B cell (primary cell): ENCODE data around the gene CD8B. TPM values are rescaled to one million over a fixed set of nuclear protein-coding genes. Genes with fewer than 3 reads are reported as not detected.

Source experiments
- ATAC-seq: fragments of 200-7000 bp; cut with Tn5 transposase; one replicate; pipeline ENCODE4 v1.10.0; 2021; ENCODE audit warnings: low read depth, mild to moderate bottlenecking, moderate number of reproducible peaks, moderate library complexity
- CTCF ChIA-PET: fragments of 350-600 bp; sonication (Branson Sonifier 250); formaldehyde crosslinking; loops from one replicate; lab custom pipeline; 2021; ENCODE audit warnings: antibody characterized with exemption, inconsistent platforms; lab: Charles Lee
- POLR2A ChIA-PET: fragments of 350-600 bp; sonication (Branson Sonifier 250); formaldehyde crosslinking; loops from one replicate; lab custom pipeline; 2021; ENCODE audit warnings: antibody characterized with exemption; lab: Charles Lee
- DNase-seq: peaks from one replicate; pipeline ENCODE4 v3.0.0; 2013
- H2AFZ ChIP-seq: 2 replicates; pipeline ENCODE4 v1.6.1; 2012; ENCODE audit warnings: mild to moderate bottlenecking, low read depth, low read length; ENCODE audit not compliant: insufficient read depth, poor library complexity, severe bottlenecking
- H3K27ac ChIP-seq, 2 donors: 1 replicate in 1 of 2; 2 replicates in 1 of 2; pipeline ENCODE4 v1.5.1; 2012 to 2013; ENCODE audit warnings: low read length in 2 of 2, mild to moderate bottlenecking in 2 of 2, moderate library complexity in 1 of 2
- H3K27me3 ChIP-seq, 4 experiments: fragments of 200-600 bp in 1 of 4; sonication (generic) in 1 of 4; replicated peaks in 1 of 4; 1 replicate in 2 of 4; 2 replicates in 2 of 4; pipeline versions ENCODE4 v1.6.1 to v1.7.0; 2013 to 2016; ENCODE audit warnings: low read length in 3 of 4, mild to moderate bottlenecking in 2 of 4, mixed read lengths in 1 of 4, moderate library complexity in 1 of 4; ENCODE audit not compliant: insufficient read depth in 4 of 4, control insufficient read depth in 3 of 4; ENCODE audit errors: control extremely low read depth in 1 of 4
- H3K36me3 ChIP-seq, 2 experiments: replicated peaks in 1 of 2; 1 replicate in 1 of 2; 2 replicates in 1 of 2; pipeline versions ENCODE4 v1.6.1 to v1.7.1; 2013; ENCODE audit warnings: low read length in 1 of 2; ENCODE audit not compliant: insufficient read depth in 2 of 2, control insufficient read depth in 1 of 2; ENCODE audit errors: control extremely low read depth in 1 of 2, extremely low read depth in 1 of 2
- H3K4me1 ChIP-seq, 2 donors: fragments of 200-600 bp in 1 of 2; sonication (generic) in 1 of 2; 1 replicate in 1 of 2; 2 replicates in 1 of 2; pipeline versions ENCODE4 v1.5.1 to v1.6.1; 2013 to 2017; ENCODE audit warnings: low read length in 2 of 2; ENCODE audit not compliant: control insufficient read depth in 2 of 2, insufficient read depth in 2 of 2
- H3K4me2 ChIP-seq: replicated peaks from 2 replicates; pipeline ENCODE3; 2012; ENCODE audit warnings: mild to moderate bottlenecking, low read depth, low read length; ENCODE audit not compliant: poor library complexity, severe bottlenecking
- H3K4me3 ChIP-seq, 5 experiments: fragments of 200-600 bp in 1 of 5; sonication (generic) in 1 of 5; 1 replicate in 3 of 5; 2 replicates in 2 of 5; pipeline versions ENCODE4 v1.5.1 to v1.7.0; 2011 to 2016; ENCODE audit warnings: low read length in 4 of 5, mild to moderate bottlenecking in 4 of 5, low read depth in 2 of 5, control low read depth in 1 of 5, moderate library complexity in 1 of 5; ENCODE audit not compliant: insufficient read depth in 1 of 5; ENCODE audit errors: control extremely low read depth in 1 of 5, extremely low read depth in 1 of 5
- H3K79me2 ChIP-seq: fragments of 200-600 bp; sonication (generic); one replicate; pipeline ENCODE4 v1.6.0; 2016; ENCODE audit warnings: low read length; ENCODE audit not compliant: control insufficient read depth, insufficient read depth
- H3K9ac ChIP-seq: fragments of 200-600 bp; sonication (generic); 2 replicates; pipeline ENCODE4 v1.6.1; 2017; ENCODE audit warnings: mild to moderate bottlenecking, low read length, moderate library complexity
- H3K9me3 ChIP-seq, 3 donors: one replicate each; pipeline versions ENCODE4 v1.6.1 to v1.7.1; 2013; ENCODE audit warnings: low read length in 2 of 3; ENCODE audit not compliant: control insufficient read depth in 2 of 3, insufficient read depth in 1 of 3; ENCODE audit errors: control extremely low read depth in 1 of 3
- H4K20me1 ChIP-seq: 2 replicates; pipeline ENCODE4 v1.6.0; 2012; ENCODE audit warnings: mild to moderate bottlenecking, low read length; ENCODE audit not compliant: insufficient read depth, control insufficient read depth, poor library complexity, severe bottlenecking
- H3K27ac Mint-ChIP-seq: one replicate; pipeline ENCODE4 v1.8.0; 2021; ENCODE audit warnings: mixed read lengths
- H3K27me3 Mint-ChIP-seq: one replicate; pipeline ENCODE4 v1.8.0; 2021; ENCODE audit warnings: mixed read lengths
- H3K4me1 Mint-ChIP-seq: one replicate; pipeline ENCODE4 v1.8.0; 2021; ENCODE audit warnings: mixed read lengths
- H3K4me3 Mint-ChIP-seq: one replicate; pipeline ENCODE4 v1.8.0; 2021; ENCODE audit warnings: mixed read lengths
- H3K9me3 Mint-ChIP-seq: one replicate; pipeline ENCODE4 v1.8.0; 2022; ENCODE audit warnings: mixed read lengths; ENCODE audit not compliant: insufficient read depth
- EZH2 ChIP-seq: IDR thresholded peaks from 2 replicates; pipeline ENCODE4 v1.6.1; 2012; ENCODE audit warnings: borderline replicate concordance, low read depth, mild to moderate bottlenecking, moderate library complexity, low read length; ENCODE audit not compliant: insufficient read depth, poor library complexity, severe bottlenecking
- WGBS: methylation state at CpG from one replicate; pipeline ENCODE4 v1.1.5; 2013; ENCODE audit warnings: missing lambda C conversion rate; ENCODE audit not compliant: insufficient coverage; 5-methylcytosine and 5-hydroxymethylcytosine counted together
- intact Hi-C: fragments of 100-400 bp; cut with micrococcal nuclease; formaldehyde crosslinking; loops from one replicate; pipeline ENCODE4 v1.10.0; 2022
- polyA plus RNA-seq: library from polyadenylated mRNA; depleted of rRNA; stranded (reverse); fragments of >200 nt; gene quantifications from 2 replicates; pipeline ENCODE4 v1.2.3, GENCODE V29; 2012
- total RNA-seq, 2 donors: library from RNA; stranded (reverse); fragments of 120-200 nt in 1 of 2; gene quantifications; 1 replicate in 1 of 2; 2 replicates in 1 of 2; pipeline versions ENCODE4 v1.2.3 to v1.2.4, GENCODE V29; 2013 to 2022
- TF ChIP-seq, protein P1 (sequence below): fragments of 200-600 bp; IDR thresholded peaks from one replicate; pipeline ENCODE4 v1.8.0; 2022; ENCODE audit warnings: antibody characterized with exemption, mild to moderate bottlenecking

CD8B gene
- total and polyA plus RNA-seq, 2 donors (not counting 1 experiment from before 2014, with no cell fraction given), result 0.45 TPM; not detected in 1

DNA sequence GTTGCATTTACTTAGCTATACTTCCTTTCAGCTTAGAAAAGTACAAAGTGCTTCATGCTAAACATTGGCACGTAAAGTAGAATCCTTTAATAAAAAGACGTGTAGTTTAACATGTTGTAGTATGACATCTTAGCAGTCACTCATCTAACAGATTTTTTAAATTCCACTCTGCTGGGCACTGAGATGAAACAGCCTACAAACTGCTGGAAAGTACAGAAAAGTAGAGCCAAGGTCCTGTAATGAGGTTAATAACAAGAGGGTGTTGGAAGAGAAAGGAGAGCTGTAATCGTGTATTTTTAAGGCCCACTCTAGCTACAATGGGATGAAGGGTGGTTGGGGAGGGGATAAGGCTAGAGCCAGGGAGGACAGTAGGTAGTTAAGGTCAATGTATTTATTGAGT, 81.7 kb downstream of the CD8B start:
- Histone ChIP-seq H3K4me3 (no peak overlapping the region), H3K36me3 (peaks cover 5 to 14% of the 10 kb centered on the region in 2 experiments), H3K27me3 (no peaks in the 10 kb centered on the region), H3K27ac (no peak overlapping the region), H3K79me2 (no peaks in the 10 kb centered on the region), H2AFZ (no peak overlapping the region), H3K4me1 (peaks cover 13 to 21% of the 10 kb centered on the region in 2 donors), H4K20me1 (no peaks in the 10 kb centered on the region), H3K9me3 (no peaks in the 10 kb centered on the region), H3K9ac (no peak overlapping the region), H3K4me2 (no peak overlapping the region)
- WGBS, result 92% methylated on average over 1 of the region's 3 CpGs
- Mint-ChIP-seq H3K4me1 (peaks cover 20% of the 10 kb centered on the region), H3K27ac (no peak overlapping the region), H3K4me3 (no peak overlapping the region), H3K27me3 (no peaks in the 10 kb centered on the region), H3K9me3 (no peaks in the 10 kb centered on the region)
- no peak for ATAC-seq
- DNase-seq, result no peak
- intact Hi-C loops, result no loop called here
- ChIA-PET CTCF (interaction anchor here (1.0 to 1.4 kb wide), 2 partner anchors 15 to 27 kb away, joined by 4 to 5 read pairs; no protein-coding TSS in a partner anchor), POLR2A (no interaction called here)
- TF ChIP-seq, protein P1, sequence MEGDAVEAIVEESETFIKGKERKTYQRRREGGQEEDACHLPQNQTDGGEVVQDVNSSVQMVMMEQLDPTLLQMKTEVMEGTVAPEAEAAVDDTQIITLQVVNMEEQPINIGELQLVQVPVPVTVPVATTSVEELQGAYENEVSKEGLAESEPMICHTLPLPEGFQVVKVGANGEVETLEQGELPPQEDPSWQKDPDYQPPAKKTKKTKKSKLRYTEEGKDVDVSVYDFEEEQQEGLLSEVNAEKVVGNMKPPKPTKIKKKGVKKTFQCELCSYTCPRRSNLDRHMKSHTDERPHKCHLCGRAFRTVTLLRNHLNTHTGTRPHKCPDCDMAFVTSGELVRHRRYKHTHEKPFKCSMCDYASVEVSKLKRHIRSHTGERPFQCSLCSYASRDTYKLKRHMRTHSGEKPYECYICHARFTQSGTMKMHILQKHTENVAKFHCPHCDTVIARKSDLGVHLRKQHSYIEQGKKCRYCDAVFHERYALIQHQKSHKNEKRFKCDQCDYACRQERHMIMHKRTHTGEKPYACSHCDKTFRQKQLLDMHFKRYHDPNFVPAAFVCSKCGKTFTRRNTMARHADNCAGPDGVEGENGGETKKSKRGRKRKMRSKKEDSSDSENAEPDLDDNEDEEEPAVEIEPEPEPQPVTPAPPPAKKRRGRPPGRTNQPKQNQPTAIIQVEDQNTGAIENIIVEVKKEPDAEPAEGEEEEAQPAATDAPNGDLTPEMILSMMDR, result no peak
- TF ChIP-seq EZH2, result no peak

GRCh38 chr2:86778957-86779356, 82.7 kb downstream of the CD8B start:
- CTCF ChIA-PET, result interaction anchor here (0.7 to 1.4 kb wide), 2 partner anchors 14 to 1542 kb away, joined by 3 to 4 read pairs; no protein-coding TSS in a partner anchor
- Mint-ChIP-seq H3K27ac (no peak overlapping the region), H3K4me1 (peaks cover 12% of the 10 kb centered on the region), H3K4me3 (no peak overlapping the region), H3K9me3 (no peaks in the 10 kb centered on the region), H3K27me3 (no peaks in the 10 kb centered on the region)
- intact Hi-C loops, result no loop called here
- Histone ChIP-seq H4K20me1 (no peaks in the 10 kb centered on the region), H3K9ac (no peak overlapping the region), H3K27ac (no peak overlapping the region), H3K4me2 (no peak overlapping the region), H3K9me3 (no peaks in the 10 kb centered on the region), H3K4me3 (no peak overlapping the region), H3K27me3 (no peaks in the 10 kb centered on the region), H3K79me2 (no peaks in the 10 kb centered on the region), H3K36me3 (peaks cover 13 to 24% of the 10 kb centered on the region in 2 experiments), H3K4me1 (peaks cover 8 to 13% of the 10 kb centered on the region in 2 donors), H2AFZ (no peak overlapping the region)
- DNase-seq, result no peak
- no peak for TF ChIP-seq EZH2
- TF ChIP-seq, protein P1, result no peak
- ATAC-seq, result no peak
- WGBS, result 60% methylated on average over 1 of the region's 2 CpGs
- POLR2A ChIA-PET, result no interaction called here
